Neural cell (in vitro differentiated cells): ENCODE measurements around the gene POU3F2. TPM values are rescaled to one million over a fixed set of nuclear protein-coding genes. Genes with fewer than 3 reads are reported as not detected.

Experiments used
- H2AFZ ChIP-seq: fragments of 200-600, 300-800 bp; sonication (generic), shearing (Covaris generic); 2 replicates; pipeline ENCODE4 v1.6.0; 2014; ENCODE audit warnings: low read depth, mild to moderate bottlenecking, antibody characterized with exemption, low read length, moderate library complexity
- H3F3A ChIP-seq: fragments of 200-600 bp; shearing (Covaris generic); 2 replicates; pipeline ENCODE4 v1.6.1; 2016; ENCODE audit warnings: mild to moderate bottlenecking, moderate library complexity, mixed read lengths, antibody characterized with exemption, low read length; ENCODE audit not compliant: insufficient read depth, poor library complexity, severe bottlenecking
- H3K27ac ChIP-seq: fragments of 200-600, 300-800 bp; sonication (generic), shearing (Covaris generic); 2 replicates; pipeline ENCODE4 v1.5.1; 2014; ENCODE audit warnings: mild to moderate bottlenecking, low read length, moderate library complexity
- H3K27me3 ChIP-seq: fragments of 300-800, 200-600 bp; sonication (generic), shearing (Covaris generic); 2 replicates; pipeline ENCODE4 v1.6.0; 2014; ENCODE audit warnings: mild to moderate bottlenecking, low read depth, low read length, moderate library complexity; ENCODE audit not compliant: insufficient read depth
- H3K36me3 ChIP-seq: fragments of 300-800, 200-600 bp; sonication (generic), shearing (Covaris generic); 2 replicates; pipeline ENCODE4 v1.5.1; 2014; ENCODE audit warnings: mild to moderate bottlenecking, antibody characterized with exemption, low read length, moderate library complexity; ENCODE audit not compliant: insufficient read depth
- H3K4me2 ChIP-seq: fragments of 300-800, 200-600 bp; sonication (generic), shearing (Covaris generic); 2 replicates; pipeline ENCODE4 v1.6.0; 2014; ENCODE audit warnings: mild to moderate bottlenecking, low read length
- H3K4me3 ChIP-seq: fragments of 300-800, 200-600 bp; sonication (generic), shearing (Covaris generic); 2 replicates; pipeline ENCODE4 v1.5.1; 2014; ENCODE audit warnings: mild to moderate bottlenecking, low read length, moderate library complexity
- H3K79me2 ChIP-seq: fragments of 200-600 bp; shearing (Covaris generic); replicated peaks from 2 replicates; pipeline ENCODE4 v1.6.0; 2014; ENCODE audit warnings: mild to moderate bottlenecking, low read length, moderate library complexity; ENCODE audit not compliant: insufficient read depth
- H3K9ac ChIP-seq: fragments of 300-800, 200-600 bp; sonication (generic), shearing (Covaris generic); 2 replicates; pipeline ENCODE4 v1.6.1; 2016; ENCODE audit warnings: mild to moderate bottlenecking, low read length, mixed read lengths
- H3K9me2 ChIP-seq: fragments of 200-600 bp; shearing (Covaris generic); 2 replicates; pipeline ENCODE4 v1.6.1; 2016; ENCODE audit warnings: mild to moderate bottlenecking, low read length, mixed read lengths; ENCODE audit not compliant: insufficient read depth
- H3K9me3 ChIP-seq: fragments of 200-600, 300-800 bp; sonication (generic), shearing (Covaris generic); 2 replicates; pipeline ENCODE4 v1.6.1; 2016; ENCODE audit warnings: mild to moderate bottlenecking, mixed run types, low read length, moderate library complexity, mixed read lengths
- H4K20me1 ChIP-seq: fragments of 200-600 bp; shearing (Covaris generic); 2 replicates; pipeline ENCODE4 v1.6.1; 2016; ENCODE audit warnings: mild to moderate bottlenecking, mixed run types; ENCODE audit not compliant: insufficient read depth
- CTCF ChIP-seq: fragments of 450-650 bp; IDR thresholded peaks from 2 replicates; pipeline ENCODE4 v1.5.1; 2014; ENCODE audit warnings: antibody characterized with exemption, mild to moderate bottlenecking, moderate library complexity; ENCODE audit not compliant: poor library complexity, severe bottlenecking
- EP300 ChIP-seq: fragments of 450-650 bp; conservative IDR thresholded peaks from 2 replicates; pipeline ENCODE4 v1.6.1; 2014; ENCODE audit warnings: antibody characterized with exemption, mild to moderate bottlenecking, moderate library complexity; ENCODE audit not compliant: poor library complexity, severe bottlenecking
- EZH2 ChIP-seq: fragments of 200-600, 300-800 bp; shearing (Covaris generic), sonication (generic); IDR thresholded peaks from 2 replicates; pipeline ENCODE4 v1.6.1; 2014; ENCODE audit warnings: antibody characterized with exemption, low read length, borderline replicate concordance, mild to moderate bottlenecking; ENCODE audit not compliant: insufficient read depth, poor library complexity, severe bottlenecking
- MXI1 ChIP-seq: fragments of 450-650 bp; conservative IDR thresholded peaks from 2 replicates; pipeline ENCODE4 v1.6.1; 2014; ENCODE audit warnings: antibody characterized with exemption, mild to moderate bottlenecking; ENCODE audit not compliant: poor library complexity, severe bottlenecking
- POLR2AphosphoS5 ChIP-seq: IDR thresholded peaks from 2 replicates; pipeline ENCODE4 v1.6.1; 2012
- RAD21 ChIP-seq: fragments of 450-650 bp; conservative IDR thresholded peaks from 2 replicates; pipeline ENCODE4 v1.6.1; 2014; ENCODE audit warnings: antibody characterized with exemption, mild to moderate bottlenecking, moderate library complexity
- REST ChIP-seq: IDR thresholded peaks from 2 replicates; pipeline ENCODE4 v1.6.1; 2012; ENCODE audit warnings: borderline replicate concordance
- SMC3 ChIP-seq: fragments of 450-650 bp; conservative IDR thresholded peaks from 2 replicates; pipeline ENCODE4 v1.6.1; 2014; ENCODE audit warnings: antibody characterized with exemption, mild to moderate bottlenecking, moderate library complexity; ENCODE audit not compliant: poor library complexity
- TAF1 ChIP-seq: IDR thresholded peaks from 2 replicates; pipeline ENCODE4 v1.6.1; 2012; ENCODE audit warnings: low read depth
- polyA plus RNA-seq: library from polyadenylated mRNA; depleted of rRNA; stranded (reverse); fragments of >200 nt; gene quantifications from 2 replicates; pipeline ENCODE4 v1.2.3, GENCODE V29; 2014

Gene POU3F2
- polyA plus RNA-seq, 1 donor from 2014 or later, result 35.3 TPM

GRCh38 chr6:98830146-98830545 is 4.2 kb upstream of the POU3F2 start:
- H3K9me2 ChIP-seq, result no peaks in the 10 kb centered on the region
- no peak overlapping the region for H3K27ac ChIP-seq
- no peaks in the 10 kb centered on the region for H3K36me3 ChIP-seq
- peaks cover 75% of the 10 kb centered on the region for H3K27me3 ChIP-seq
- no peak overlapping the region for H3K9ac ChIP-seq
- H3K4me2 ChIP-seq, result no peak overlapping the region
- no peak overlapping the region for H3K4me3 ChIP-seq
- TF ChIP-seq RAD21 (no peak), EP300 (no peak), MXI1 (no peak), EZH2 (no peak), POLR2AphosphoS5 (no peak)
- H2AFZ ChIP-seq, result no peak overlapping the region
- H4K20me1 ChIP-seq, result no peaks in the 10 kb centered on the region
- H3K79me2 ChIP-seq, result no peaks in the 10 kb centered on the region
- H3K9me3 ChIP-seq, result no peaks in the 10 kb centered on the region
- H3F3A ChIP-seq, result peaks cover 11% of the 10 kb centered on the region

- H3K9ac ChIP-seq, result peak overlapping the region; percentile 37
- peaks cover 6% of the 10 kb centered on the region for H4K20me1 ChIP-seq
- peaks cover 64% of the 10 kb centered on the region for H3K27me3 ChIP-seq
- H3K79me2 ChIP-seq, result peaks cover 10% of the 10 kb centered on the region
- no peaks in the 10 kb centered on the region for H3K9me3 ChIP-seq
- no peak overlapping the region for H3K4me2 ChIP-seq
- no peak for TF ChIP-seq MXI1
- no peak for TF ChIP-seq RAD21
- no peak for TF ChIP-seq REST
- no peak for TF ChIP-seq EZH2
- TF ChIP-seq CTCF, result no peak
- no peak for TF ChIP-seq TAF1
- no peak for TF ChIP-seq SMC3
- TF ChIP-seq POLR2AphosphoS5, result no peak
- TF ChIP-seq EP300, result no peak
- no peak overlapping the region for H2AFZ ChIP-seq
- H3K27ac ChIP-seq, result no peak overlapping the region
- H3F3A ChIP-seq, result peaks cover 11% of the 10 kb centered on the region
- H3K4me3 ChIP-seq, result peak overlapping the region; percentile 49
- no peaks in the 10 kb centered on the region for H3K36me3 ChIP-seq
- no peaks in the 10 kb centered on the region for H3K9me2 ChIP-seq
These were observed 3.1 kb upstream of the POU3F2 start for GRCh38 chr6:98831057-98831958.
